Testis (tissue), 2 donors: ENCODE measurements around the gene ARHGEF16.

ENCODE experiments used
- CTCF ChIP-seq, 3 experiments: fragments of 450-650 bp in 2 of 3; fragments of 200-600 bp in 1 of 3; sonication (generic) in 1 of 3; IDR thresholded peaks; one replicate each; pipeline ENCODE4 v1.5.1; 2016 to 2019; ENCODE audit warnings: antibody characterized with exemption in 3 of 3, mild to moderate bottlenecking in 2 of 3, moderate library complexity in 1 of 3
- POLR2A ChIP-seq: fragments of 450-650 bp; IDR thresholded peaks from one replicate; pipeline ENCODE4 v1.6.1; 2017; ENCODE audit warnings: antibody characterized with exemption, mild to moderate bottlenecking, moderate library complexity

GRCh38 chr1:3430406-3430805 is 24.1 kb upstream of the ARHGEF16 start:
- TF ChIP-seq CTCF (IDR thresholded peaks at IDR 0.05): no peak
- TF ChIP-seq POLR2A: no peak
